B cell (primary cell): ENCODE measurements around the gene TBC1D23. TPM values are rescaled to one million over a fixed set of nuclear protein-coding genes. Genes with fewer than 3 reads are reported as not detected.
"Not testable (repeated sequence)": the region's sequence is repeated elsewhere in the genome, so short reads cannot be mapped to it uniquely, and the experiment has no call there.

ENCODE experiments used
- ATAC-seq: fragments of 200-7000 bp; cut with Tn5 transposase; one replicate; pipeline ENCODE4 v1.10.0; 2021; ENCODE audit warnings: low read depth, mild to moderate bottlenecking, moderate number of reproducible peaks, moderate library complexity
- CTCF ChIA-PET: fragments of 350-600 bp; sonication (Branson Sonifier 250); formaldehyde crosslinking; loops from one replicate; lab custom pipeline; 2021; ENCODE audit warnings: antibody characterized with exemption, inconsistent platforms; lab: Charles Lee
- POLR2A ChIA-PET: fragments of 350-600 bp; sonication (Branson Sonifier 250); formaldehyde crosslinking; loops from one replicate; lab custom pipeline; 2021; ENCODE audit warnings: antibody characterized with exemption; lab: Charles Lee
- DNase-seq: peaks from one replicate; pipeline ENCODE4 v3.0.0; 2013
- H2AFZ ChIP-seq: 2 replicates; pipeline ENCODE4 v1.6.1; 2012; ENCODE audit warnings: mild to moderate bottlenecking, low read depth, low read length; ENCODE audit not compliant: insufficient read depth, poor library complexity, severe bottlenecking
- H3K27ac ChIP-seq, 2 donors: 1 replicate in 1 of 2; 2 replicates in 1 of 2; pipeline ENCODE4 v1.5.1; 2012 to 2013; ENCODE audit warnings: low read length in 2 of 2, mild to moderate bottlenecking in 2 of 2, moderate library complexity in 1 of 2
- H3K27me3 ChIP-seq, 4 experiments: fragments of 200-600 bp in 1 of 4; sonication (generic) in 1 of 4; replicated peaks in 1 of 4; 1 replicate in 2 of 4; 2 replicates in 2 of 4; pipeline versions ENCODE4 v1.6.1 to v1.7.0; 2013 to 2016; ENCODE audit warnings: low read length in 3 of 4, mild to moderate bottlenecking in 2 of 4, mixed read lengths in 1 of 4, moderate library complexity in 1 of 4; ENCODE audit not compliant: insufficient read depth in 4 of 4, control insufficient read depth in 3 of 4; ENCODE audit errors: control extremely low read depth in 1 of 4
- H3K36me3 ChIP-seq, 2 experiments: replicated peaks in 1 of 2; 1 replicate in 1 of 2; 2 replicates in 1 of 2; pipeline versions ENCODE4 v1.6.1 to v1.7.1; 2013; ENCODE audit warnings: low read length in 1 of 2; ENCODE audit not compliant: insufficient read depth in 2 of 2, control insufficient read depth in 1 of 2; ENCODE audit errors: control extremely low read depth in 1 of 2, extremely low read depth in 1 of 2
- H3K4me1 ChIP-seq, 2 donors: fragments of 200-600 bp in 1 of 2; sonication (generic) in 1 of 2; 1 replicate in 1 of 2; 2 replicates in 1 of 2; pipeline versions ENCODE4 v1.5.1 to v1.6.1; 2013 to 2017; ENCODE audit warnings: low read length in 2 of 2; ENCODE audit not compliant: control insufficient read depth in 2 of 2, insufficient read depth in 2 of 2
- H3K4me2 ChIP-seq: replicated peaks from 2 replicates; pipeline ENCODE3; 2012; ENCODE audit warnings: mild to moderate bottlenecking, low read depth, low read length; ENCODE audit not compliant: poor library complexity, severe bottlenecking
- H3K4me3 ChIP-seq, 5 experiments: fragments of 200-600 bp in 1 of 5; sonication (generic) in 1 of 5; 1 replicate in 3 of 5; 2 replicates in 2 of 5; pipeline versions ENCODE4 v1.5.1 to v1.7.0; 2011 to 2016; ENCODE audit warnings: low read length in 4 of 5, mild to moderate bottlenecking in 4 of 5, low read depth in 2 of 5, control low read depth in 1 of 5, moderate library complexity in 1 of 5; ENCODE audit not compliant: insufficient read depth in 1 of 5; ENCODE audit errors: control extremely low read depth in 1 of 5, extremely low read depth in 1 of 5
- H3K79me2 ChIP-seq: fragments of 200-600 bp; sonication (generic); one replicate; pipeline ENCODE4 v1.6.0; 2016; ENCODE audit warnings: low read length; ENCODE audit not compliant: control insufficient read depth, insufficient read depth
- H3K9ac ChIP-seq: fragments of 200-600 bp; sonication (generic); 2 replicates; pipeline ENCODE4 v1.6.1; 2017; ENCODE audit warnings: mild to moderate bottlenecking, low read length, moderate library complexity
- H3K9me3 ChIP-seq, 3 donors: one replicate each; pipeline versions ENCODE4 v1.6.1 to v1.7.1; 2013; ENCODE audit warnings: low read length in 2 of 3; ENCODE audit not compliant: control insufficient read depth in 2 of 3, insufficient read depth in 1 of 3; ENCODE audit errors: control extremely low read depth in 1 of 3
- H4K20me1 ChIP-seq: 2 replicates; pipeline ENCODE4 v1.6.0; 2012; ENCODE audit warnings: mild to moderate bottlenecking, low read length; ENCODE audit not compliant: insufficient read depth, control insufficient read depth, poor library complexity, severe bottlenecking
- H3K27ac Mint-ChIP-seq: one replicate; pipeline ENCODE4 v1.8.0; 2021; ENCODE audit warnings: mixed read lengths
- H3K27me3 Mint-ChIP-seq: one replicate; pipeline ENCODE4 v1.8.0; 2021; ENCODE audit warnings: mixed read lengths
- H3K4me1 Mint-ChIP-seq: one replicate; pipeline ENCODE4 v1.8.0; 2021; ENCODE audit warnings: mixed read lengths
- H3K4me3 Mint-ChIP-seq: one replicate; pipeline ENCODE4 v1.8.0; 2021; ENCODE audit warnings: mixed read lengths
- H3K9me3 Mint-ChIP-seq: one replicate; pipeline ENCODE4 v1.8.0; 2022; ENCODE audit warnings: mixed read lengths; ENCODE audit not compliant: insufficient read depth
- EZH2 ChIP-seq: IDR thresholded peaks from 2 replicates; pipeline ENCODE4 v1.6.1; 2012; ENCODE audit warnings: borderline replicate concordance, low read depth, mild to moderate bottlenecking, moderate library complexity, low read length; ENCODE audit not compliant: insufficient read depth, poor library complexity, severe bottlenecking
- WGBS: methylation state at CpG from one replicate; pipeline ENCODE4 v1.1.5; 2013; ENCODE audit warnings: missing lambda C conversion rate; ENCODE audit not compliant: insufficient coverage; 5-methylcytosine and 5-hydroxymethylcytosine counted together
- intact Hi-C: fragments of 100-400 bp; cut with micrococcal nuclease; formaldehyde crosslinking; loops from one replicate; pipeline ENCODE4 v1.10.0; 2022
- polyA plus RNA-seq: library from polyadenylated mRNA; depleted of rRNA; stranded (reverse); fragments of >200 nt; gene quantifications from 2 replicates; pipeline ENCODE4 v1.2.3, GENCODE V29; 2012
- total RNA-seq, 2 donors: library from RNA; stranded (reverse); fragments of 120-200 nt in 1 of 2; gene quantifications; 1 replicate in 1 of 2; 2 replicates in 1 of 2; pipeline versions ENCODE4 v1.2.3 to v1.2.4, GENCODE V29; 2013 to 2022
- TF ChIP-seq, protein P1 (sequence below): fragments of 200-600 bp; IDR thresholded peaks from one replicate; pipeline ENCODE4 v1.8.0; 2022; ENCODE audit warnings: antibody characterized with exemption, mild to moderate bottlenecking

Gene TBC1D23
- total and polyA plus RNA-seq, 2 donors (not counting 1 experiment from before 2014, with no cell fraction given), result 7.2 to 36.5 TPM

DNA sequence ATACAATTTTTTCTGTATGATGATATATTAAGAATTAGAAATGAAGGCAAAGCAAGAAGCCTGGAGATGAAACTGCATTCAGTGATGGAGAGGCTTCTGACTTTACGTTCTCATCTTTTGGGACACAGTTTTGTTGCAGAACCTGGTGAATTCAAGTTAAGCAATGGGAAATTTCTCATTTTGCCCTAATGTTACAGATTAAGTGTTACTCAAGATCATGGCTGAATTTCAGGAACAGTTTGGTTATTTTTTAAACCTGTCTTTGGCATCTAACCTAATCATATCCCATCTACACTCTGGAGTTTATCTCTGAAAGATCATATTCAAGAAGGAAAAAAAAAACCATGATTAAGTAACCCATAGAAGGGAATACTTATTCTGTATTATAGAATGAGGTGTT lies 79.7 kb downstream of the TBC1D23 start:
- no peak overlapping the region for H3K27ac Mint-ChIP-seq
- CTCF ChIA-PET, result interaction anchor here (1.6 kb wide), 1 partner anchor 24 kb away, joined by 3 read pairs; no protein-coding TSS in a partner anchor

DNA sequence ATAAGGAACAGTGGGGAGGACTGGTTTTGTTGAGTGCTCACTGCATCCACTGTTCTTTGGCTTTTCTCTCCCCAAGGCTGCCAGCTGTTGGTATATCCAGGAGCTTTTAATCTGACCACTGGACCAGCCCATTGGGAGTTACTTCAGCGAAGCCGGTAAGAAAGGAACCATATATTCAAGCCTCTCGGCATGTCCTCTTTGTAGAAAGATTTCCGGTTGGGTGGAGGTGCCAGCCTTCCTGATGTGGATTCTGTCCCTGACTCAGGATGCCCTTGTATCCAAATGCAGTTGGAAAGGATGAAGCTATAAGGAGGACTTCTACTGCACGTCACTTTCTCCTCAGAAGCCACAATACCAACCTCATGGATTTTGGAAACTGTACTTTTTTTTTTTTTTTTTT lies 87.9 kb downstream of the TBC1D23 start:
- TF ChIP-seq, protein P1, sequence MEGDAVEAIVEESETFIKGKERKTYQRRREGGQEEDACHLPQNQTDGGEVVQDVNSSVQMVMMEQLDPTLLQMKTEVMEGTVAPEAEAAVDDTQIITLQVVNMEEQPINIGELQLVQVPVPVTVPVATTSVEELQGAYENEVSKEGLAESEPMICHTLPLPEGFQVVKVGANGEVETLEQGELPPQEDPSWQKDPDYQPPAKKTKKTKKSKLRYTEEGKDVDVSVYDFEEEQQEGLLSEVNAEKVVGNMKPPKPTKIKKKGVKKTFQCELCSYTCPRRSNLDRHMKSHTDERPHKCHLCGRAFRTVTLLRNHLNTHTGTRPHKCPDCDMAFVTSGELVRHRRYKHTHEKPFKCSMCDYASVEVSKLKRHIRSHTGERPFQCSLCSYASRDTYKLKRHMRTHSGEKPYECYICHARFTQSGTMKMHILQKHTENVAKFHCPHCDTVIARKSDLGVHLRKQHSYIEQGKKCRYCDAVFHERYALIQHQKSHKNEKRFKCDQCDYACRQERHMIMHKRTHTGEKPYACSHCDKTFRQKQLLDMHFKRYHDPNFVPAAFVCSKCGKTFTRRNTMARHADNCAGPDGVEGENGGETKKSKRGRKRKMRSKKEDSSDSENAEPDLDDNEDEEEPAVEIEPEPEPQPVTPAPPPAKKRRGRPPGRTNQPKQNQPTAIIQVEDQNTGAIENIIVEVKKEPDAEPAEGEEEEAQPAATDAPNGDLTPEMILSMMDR, result no peak
- no peaks in the 10 kb centered on the region for H3K9me3 ChIP-seq
- no peaks in the 10 kb centered on the region for H3K27me3 Mint-ChIP-seq
- no peak overlapping the region for H2AFZ ChIP-seq
- no peak overlapping the region for H3K4me3 ChIP-seq
- intact Hi-C loops, result no loop called here
- no peaks in the 10 kb centered on the region for H3K9me3 Mint-ChIP-seq
- no peak overlapping the region for H3K9ac ChIP-seq
- no peaks in the 10 kb centered on the region for H3K4me1 ChIP-seq
- no peak for DNase-seq
- H3K4me2 ChIP-seq, result no peak overlapping the region
- peaks cover 31 to 60% of the 10 kb centered on the region in 2 experiments for H3K36me3 ChIP-seq
- ChIA-PET CTCF (no interaction called here), POLR2A (interaction anchor here (0.6 kb wide), 2 partner anchors 11 to 52 kb away, joined by 3 to 7 read pairs; partner anchors contain the start of genes LNP1 and TOMM70)
- H3K4me1 Mint-ChIP-seq, result no peaks in the 10 kb centered on the region
- no peak overlapping the region for H3K27ac Mint-ChIP-seq
- H3K27ac ChIP-seq, result no peak overlapping the region
- no peaks in the 10 kb centered on the region for H3K27me3 ChIP-seq
- no peak for ATAC-seq
- no peaks in the 10 kb centered on the region for H4K20me1 ChIP-seq
- H3K79me2 ChIP-seq, result no peaks in the 10 kb centered on the region
- 100% methylated on average over 2 of the region's 5 CpGs for WGBS
- H3K4me3 Mint-ChIP-seq, result no peak overlapping the region

More for the DNA sequence above, 79.7 kb downstream of the TBC1D23 start:
- Histone ChIP-seq H3K79me2 (no peaks in the 10 kb centered on the region), H3K36me3 (peaks cover 9 to 27% of the 10 kb centered on the region in 2 experiments), H3K27ac (no peak overlapping the region), H3K4me2 (no peak overlapping the region), H3K4me3 (no peak overlapping the region), H3K4me1 (peaks cover 0 to 2% of the 10 kb centered on the region in 2 donors), H3K27me3 (no peaks in the 10 kb centered on the region), H3K9ac (no peak overlapping the region), H2AFZ (no peak overlapping the region), H3K9me3 (no peaks in the 10 kb centered on the region), H4K20me1 (no peaks in the 10 kb centered on the region)
- Mint-ChIP-seq H3K27me3 (no peaks in the 10 kb centered on the region), H3K9me3 (no peaks in the 10 kb centered on the region), H3K4me1 (peaks cover 8% of the 10 kb centered on the region), H3K4me3 (no peak overlapping the region)
- no peak for TF ChIP-seq EZH2
- TF ChIP-seq, protein P1, result no peak
- no peak for DNase-seq
- WGBS, result no CpG with 5 or more reads among the region's 1 CpG
- no peak for ATAC-seq
- POLR2A ChIA-PET, result no interaction called here
- intact Hi-C loops, result no loop called here

DNA sequence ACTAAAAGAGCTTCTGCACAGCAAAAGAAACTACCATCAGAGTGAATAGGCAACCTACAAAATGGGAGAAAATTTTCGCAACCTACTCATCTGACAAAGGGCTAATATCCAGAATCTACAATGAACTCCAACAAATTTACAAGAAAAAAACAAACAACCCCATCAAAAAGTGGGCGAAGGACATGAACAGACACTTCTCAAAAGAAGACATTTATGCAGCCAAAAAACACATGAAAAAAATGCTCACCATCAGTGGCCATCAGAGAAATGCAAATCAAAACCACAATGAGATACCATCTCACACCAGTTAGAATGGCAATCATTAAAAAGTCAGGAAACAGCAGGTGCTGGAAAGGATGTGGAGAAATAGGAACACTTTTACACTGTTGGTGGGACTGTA lies 91.0 kb downstream of the TBC1D23 start:
- H3K27me3 ChIP-seq, H3K4me3 ChIP-seq, POLR2A ChIA-PET, H3K4me1 Mint-ChIP-seq, H4K20me1 ChIP-seq, CTCF ChIA-PET, H3K9ac ChIP-seq, H3K4me2 ChIP-seq, DNase-seq, H3K4me1 ChIP-seq, H3K27ac Mint-ChIP-seq, H3K79me2 ChIP-seq, H3K9me3 ChIP-seq, intact Hi-C loops, H3K4me3 Mint-ChIP-seq, H3K9me3 Mint-ChIP-seq, H3K27ac ChIP-seq, H3K27me3 Mint-ChIP-seq, H2AFZ ChIP-seq, ATAC-seq: not testable (repeated sequence)
- peaks cover 20 to 64% of the 10 kb centered on the region in 2 experiments for H3K36me3 ChIP-seq
- no CpG with 5 or more reads among the region's 2 CpGs for WGBS
